C4-2B (cell line): ENCODE results near the gene SESN1.

ENCODE experiments used
- ZFX ChIP-seq: fragments of 450-650 bp; IDR thresholded peaks from 2 replicates; pipeline ENCODE4 v1.6.1; 2017
- TF ChIP-seq, protein P1 (sequence below): fragments of 450-650 bp; conservative IDR thresholded peaks from 2 replicates; pipeline ENCODE4 v1.5.1; 2017; ENCODE audit warnings: mild to moderate bottlenecking

DNA sequence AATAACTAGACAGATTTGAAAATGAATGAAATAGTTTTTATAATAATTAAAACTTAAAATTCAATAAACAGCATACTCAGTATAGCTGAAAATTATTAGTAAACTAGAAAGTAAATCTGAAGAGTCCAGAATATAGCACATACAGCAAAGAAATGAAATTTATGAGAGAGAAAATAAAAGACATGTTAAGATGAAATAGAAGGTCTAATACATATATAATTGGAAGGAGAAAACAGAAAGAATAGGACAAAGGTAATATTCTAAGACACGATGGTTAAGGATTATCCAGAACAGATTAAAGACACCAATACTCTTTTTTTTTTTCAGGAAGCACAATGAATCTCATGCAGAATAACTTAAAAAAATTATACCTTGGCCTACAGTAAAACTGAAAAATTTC lies 69.0 kb downstream of the SESN1 start:
- TF ChIP-seq, protein P1, sequence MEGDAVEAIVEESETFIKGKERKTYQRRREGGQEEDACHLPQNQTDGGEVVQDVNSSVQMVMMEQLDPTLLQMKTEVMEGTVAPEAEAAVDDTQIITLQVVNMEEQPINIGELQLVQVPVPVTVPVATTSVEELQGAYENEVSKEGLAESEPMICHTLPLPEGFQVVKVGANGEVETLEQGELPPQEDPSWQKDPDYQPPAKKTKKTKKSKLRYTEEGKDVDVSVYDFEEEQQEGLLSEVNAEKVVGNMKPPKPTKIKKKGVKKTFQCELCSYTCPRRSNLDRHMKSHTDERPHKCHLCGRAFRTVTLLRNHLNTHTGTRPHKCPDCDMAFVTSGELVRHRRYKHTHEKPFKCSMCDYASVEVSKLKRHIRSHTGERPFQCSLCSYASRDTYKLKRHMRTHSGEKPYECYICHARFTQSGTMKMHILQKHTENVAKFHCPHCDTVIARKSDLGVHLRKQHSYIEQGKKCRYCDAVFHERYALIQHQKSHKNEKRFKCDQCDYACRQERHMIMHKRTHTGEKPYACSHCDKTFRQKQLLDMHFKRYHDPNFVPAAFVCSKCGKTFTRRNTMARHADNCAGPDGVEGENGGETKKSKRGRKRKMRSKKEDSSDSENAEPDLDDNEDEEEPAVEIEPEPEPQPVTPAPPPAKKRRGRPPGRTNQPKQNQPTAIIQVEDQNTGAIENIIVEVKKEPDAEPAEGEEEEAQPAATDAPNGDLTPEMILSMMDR, result no peak
- TF ChIP-seq ZFX, result no peak
